Measurements from ENCODE around the gene KIAA1755.

- no peak for TF ChIP-seq CTCF (conservative IDR thresholded peaks at IDR 0.05; ENCODE audit: low read length)
- no peak for TF ChIP-seq EZH2phosphoT487 (IDR thresholded peaks at IDR 0.05; ENCODE audit: borderline replicate concordance)
Observed at GRCh38 chr20:38277691-38278090, 17.2 kb upstream of the KIAA1755 start.
